NCI-H460 (cell line): Measurements from ENCODE around the gene RFPL1. TPM values are rescaled to one million over a fixed set of nuclear protein-coding genes. Genes with fewer than 3 reads are reported as not detected.
"Not testable (repeated sequence)": the region's sequence is repeated elsewhere in the genome, so short reads cannot be mapped to it uniquely, and the experiment has no call there.

ENCODE experiments used
- DNase-seq: peaks from one replicate; pipeline ENCODE4 v3.0.0-alpha.2; 2016; ENCODE audit warnings: low read depth; ENCODE audit errors: extremely low read depth
- total RNA-seq: library from RNA; depleted of rRNA; stranded (reverse); fragments of >200 nt; shearing (Covaris generic); gene quantifications from 2 replicates; pipeline ENCODE4 v1.2.3, GENCODE V29; 2014

Gene RFPL1
- total RNA-seq, 1 experiment from 2014 or later: not detected

DNA sequence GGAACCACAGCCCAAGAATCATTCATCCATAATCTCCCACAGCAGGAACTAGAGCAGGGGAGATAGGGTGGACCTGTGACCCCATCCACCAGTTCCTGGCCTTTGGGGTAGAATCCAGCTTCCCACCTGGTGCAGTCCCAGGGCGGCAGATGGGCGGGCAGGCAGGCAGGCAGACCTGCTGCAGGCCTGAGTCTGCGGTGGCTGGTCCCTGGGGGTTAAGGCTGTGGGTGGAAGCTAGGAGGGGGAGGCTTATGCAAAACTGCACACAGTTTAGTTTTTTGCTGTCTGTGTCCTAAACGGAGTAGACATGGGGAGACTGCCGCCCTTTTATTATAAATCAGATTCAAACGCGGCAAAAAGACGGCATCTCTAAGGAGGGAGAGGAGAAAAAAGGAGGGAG lies 37.2 kb downstream of the RFPL1 start:
- no peak for DNase-seq

DNA sequence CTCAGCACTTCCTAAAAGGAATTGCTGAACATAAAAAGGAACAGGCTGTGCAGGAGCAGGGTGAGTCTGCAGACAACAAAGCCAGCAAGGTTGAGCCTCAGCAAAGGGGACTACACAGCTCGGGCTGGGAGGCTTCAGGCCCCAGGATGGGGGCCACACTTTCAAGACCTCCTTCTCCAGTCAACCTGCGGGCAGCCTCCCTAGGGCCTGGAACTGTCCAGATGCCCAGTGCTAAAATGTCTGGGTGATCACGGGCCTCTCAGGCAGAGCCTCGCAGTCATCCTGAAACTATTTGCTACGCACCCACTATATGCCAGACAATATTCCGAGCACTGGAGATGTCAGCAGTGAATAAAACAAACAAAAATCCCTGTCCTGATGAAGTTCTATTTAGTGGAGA lies 37.7 kb downstream of the RFPL1 start:
- DNase-seq: no peak

- DNase-seq: no peak
These were observed 39.4 kb downstream of the RFPL1 start for GRCh38 chr22:29477723-29478318.

DNA sequence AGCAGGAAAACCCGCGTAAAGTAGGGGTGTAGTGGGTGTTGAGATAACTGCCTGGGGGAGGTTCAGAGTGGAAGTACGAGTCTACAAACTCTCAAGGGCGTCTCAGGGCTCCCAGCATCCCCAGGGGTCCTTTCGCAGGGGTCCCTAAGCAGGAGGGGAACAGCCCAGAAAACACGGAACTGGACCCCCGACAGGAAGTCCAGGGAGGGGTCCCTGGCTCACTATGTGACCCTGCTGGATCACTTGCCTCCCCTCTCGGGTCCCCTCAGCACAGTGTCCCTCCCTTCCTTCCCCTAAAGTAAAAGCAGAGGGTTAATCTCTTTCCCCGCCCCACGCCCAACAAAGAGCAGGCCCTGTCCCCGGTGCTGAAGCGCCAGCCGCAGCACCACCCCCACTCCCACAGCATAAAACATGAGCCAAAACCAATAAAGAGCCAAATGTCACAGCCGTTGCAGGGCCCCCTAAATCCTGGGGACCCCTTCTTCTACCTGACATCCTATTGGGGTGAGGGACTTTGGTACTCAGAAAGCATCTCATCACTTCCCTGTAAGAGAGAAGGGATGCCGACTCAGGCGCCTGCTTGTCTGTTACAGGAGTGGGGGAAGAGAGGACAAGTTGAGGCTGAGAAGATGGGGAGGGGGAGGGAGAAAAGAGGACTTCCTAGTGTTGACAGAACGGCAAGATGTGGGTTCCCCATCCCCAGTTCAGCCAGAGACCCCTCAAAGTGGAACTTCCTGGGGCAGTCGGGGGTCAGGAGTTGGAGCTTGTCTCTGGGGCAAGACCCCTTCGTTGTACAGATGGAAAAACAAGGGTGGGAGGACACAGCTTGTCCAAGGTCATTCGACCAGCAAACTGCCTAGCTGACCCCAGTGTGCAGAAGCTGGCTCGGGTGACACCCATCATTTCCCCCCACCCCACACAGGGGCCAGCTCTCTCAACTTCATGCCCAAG lies 40.2 kb downstream of the RFPL1 start:
- peak; percentile 27 for DNase-seq

GRCh38 chr22:29479417-29480261 lies 41.3 kb downstream of the RFPL1 start, which contains the start of gene NEFH:
TSS of gene NEFH (plus strand) at chr22:29480218. CDS start at chr22:29480263, 45 bp downstream.
- no peak for DNase-seq

DNA sequence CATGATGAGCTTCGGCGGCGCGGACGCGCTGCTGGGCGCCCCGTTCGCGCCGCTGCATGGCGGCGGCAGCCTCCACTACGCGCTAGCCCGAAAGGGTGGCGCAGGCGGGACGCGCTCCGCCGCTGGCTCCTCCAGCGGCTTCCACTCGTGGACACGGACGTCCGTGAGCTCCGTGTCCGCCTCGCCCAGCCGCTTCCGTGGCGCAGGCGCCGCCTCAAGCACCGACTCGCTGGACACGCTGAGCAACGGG lies 41.8 kb downstream of the RFPL1 start:
- DNase-seq: no peak

DNA sequence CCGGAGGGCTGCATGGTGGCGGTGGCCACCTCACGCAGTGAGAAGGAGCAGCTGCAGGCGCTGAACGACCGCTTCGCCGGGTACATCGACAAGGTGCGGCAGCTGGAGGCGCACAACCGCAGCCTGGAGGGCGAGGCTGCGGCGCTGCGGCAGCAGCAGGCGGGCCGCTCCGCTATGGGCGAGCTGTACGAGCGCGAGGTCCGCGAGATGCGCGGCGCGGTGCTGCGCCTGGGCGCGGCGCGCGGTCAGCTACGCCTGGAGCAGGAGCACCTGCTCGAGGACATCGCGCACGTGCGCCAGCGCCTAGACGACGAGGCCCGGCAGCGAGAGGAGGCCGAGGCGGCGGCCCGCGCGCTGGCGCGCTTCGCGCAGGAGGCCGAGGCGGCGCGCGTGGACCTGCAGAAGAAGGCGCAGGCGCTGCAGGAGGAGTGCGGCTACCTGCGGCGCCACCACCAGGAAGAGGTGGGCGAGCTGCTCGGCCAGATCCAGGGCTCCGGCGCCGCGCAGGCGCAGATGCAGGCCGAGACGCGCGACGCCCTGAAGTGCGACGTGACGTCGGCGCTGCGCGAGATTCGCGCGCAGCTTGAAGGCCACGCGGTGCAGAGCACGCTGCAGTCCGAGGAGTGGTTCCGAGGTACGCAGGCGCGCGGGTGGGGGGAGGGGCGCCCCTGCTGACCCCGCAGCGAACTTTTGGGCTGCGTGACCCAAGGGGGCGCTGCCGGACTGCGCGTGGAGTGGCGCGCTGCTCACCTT lies 42.3 kb downstream of the RFPL1 start:
- DNase-seq: no peak

DNA sequence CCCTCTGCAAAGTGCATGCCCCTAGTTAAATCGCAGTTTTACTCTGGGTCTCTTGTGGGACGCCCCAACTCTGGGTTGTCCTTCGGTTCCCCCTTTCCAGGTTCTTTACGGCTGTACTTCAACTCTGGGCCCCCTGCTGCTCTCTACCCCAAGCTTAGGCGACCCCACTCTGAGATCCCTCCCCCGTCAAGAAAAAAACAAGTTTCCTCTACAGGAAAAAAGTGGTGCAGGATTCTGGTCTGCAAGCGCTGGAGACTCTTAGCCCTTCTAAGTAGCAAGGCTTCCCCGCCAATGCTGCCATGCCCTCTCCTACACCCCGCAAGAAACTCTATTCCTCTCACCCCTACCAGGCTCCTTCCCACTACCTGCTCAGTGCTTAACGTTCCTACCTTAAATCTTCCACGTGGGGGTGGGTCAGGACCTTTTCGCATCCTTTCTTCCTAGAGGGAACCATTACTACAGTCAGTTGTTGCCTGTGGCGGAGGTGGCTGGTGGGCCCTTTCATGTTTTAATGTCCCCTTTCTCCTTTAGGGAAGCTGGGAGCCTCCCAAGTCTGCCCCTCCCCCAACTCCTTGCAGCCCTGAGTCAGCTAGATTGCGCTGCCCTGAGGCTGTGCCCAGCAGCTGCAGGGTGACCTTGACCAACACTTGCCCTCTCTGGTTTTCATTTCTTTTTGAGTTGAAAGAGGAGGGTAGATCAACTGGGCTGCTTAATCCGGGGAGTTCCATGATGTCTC lies 43.0 kb downstream of the RFPL1 start:
- DNase-seq: no peak

DNA sequence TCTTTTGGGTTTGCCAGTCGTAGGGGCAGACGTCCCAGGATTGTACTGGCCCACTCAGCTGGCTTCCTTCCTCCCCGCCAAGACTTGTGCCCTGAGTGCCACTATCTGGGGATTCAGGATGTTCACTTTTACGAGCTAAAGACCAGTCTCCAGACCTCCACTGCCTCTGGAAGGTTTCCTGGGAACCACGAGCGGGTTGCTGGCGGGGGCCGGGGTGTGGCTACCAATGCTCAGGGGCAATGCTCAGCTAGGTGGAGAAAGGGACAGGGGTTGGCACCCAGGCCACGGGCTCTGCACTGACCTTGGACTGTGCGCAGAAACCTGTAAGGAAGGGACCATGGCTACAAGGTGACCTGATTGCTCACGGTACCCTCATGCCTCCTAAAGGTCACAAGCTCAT lies 43.9 kb downstream of the RFPL1 start:
- no peak for DNase-seq

- no peak for DNase-seq
These were observed 44.3 kb downstream of the RFPL1 start for GRCh38 chr22:29482726-29483125.

DNA sequence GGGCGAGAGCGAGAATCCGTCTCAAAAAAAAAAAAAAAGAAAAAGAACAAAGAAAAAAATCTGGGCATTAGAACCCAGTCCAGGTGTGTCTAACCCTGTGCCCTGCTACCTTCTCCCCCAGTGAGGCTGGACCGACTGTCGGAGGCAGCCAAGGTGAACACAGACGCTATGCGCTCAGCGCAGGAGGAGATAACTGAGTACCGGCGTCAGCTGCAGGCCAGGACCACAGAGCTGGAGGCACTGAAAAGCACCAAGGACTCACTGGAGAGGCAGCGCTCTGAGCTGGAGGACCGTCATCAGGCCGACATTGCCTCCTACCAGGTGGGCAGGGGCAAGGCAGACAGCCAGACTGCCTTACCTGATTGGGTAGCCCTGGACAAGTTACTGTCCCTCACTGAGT lies 44.9 kb downstream of the RFPL1 start:
- no peak for DNase-seq

DNA sequence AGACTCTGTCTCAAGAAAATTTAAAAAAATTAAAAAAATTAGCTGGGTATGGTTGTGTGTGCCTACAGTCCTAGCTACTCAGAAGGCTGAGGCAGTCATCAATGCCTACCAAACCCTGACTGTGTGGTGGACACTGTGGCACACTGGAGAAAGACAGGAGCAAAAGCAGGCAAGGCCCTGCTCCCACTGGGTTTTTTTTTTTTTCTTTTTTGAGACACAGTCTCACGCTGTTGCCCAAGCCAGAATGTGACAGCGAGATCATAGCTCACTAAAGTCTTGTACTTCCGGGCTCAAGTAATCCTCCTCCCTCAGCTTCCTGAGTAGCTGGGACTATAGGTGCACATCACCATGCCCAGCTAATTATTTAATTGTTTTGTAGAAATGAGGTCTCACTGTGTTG lies 46.3 kb downstream of the RFPL1 start:
- no peak for DNase-seq

DNA sequence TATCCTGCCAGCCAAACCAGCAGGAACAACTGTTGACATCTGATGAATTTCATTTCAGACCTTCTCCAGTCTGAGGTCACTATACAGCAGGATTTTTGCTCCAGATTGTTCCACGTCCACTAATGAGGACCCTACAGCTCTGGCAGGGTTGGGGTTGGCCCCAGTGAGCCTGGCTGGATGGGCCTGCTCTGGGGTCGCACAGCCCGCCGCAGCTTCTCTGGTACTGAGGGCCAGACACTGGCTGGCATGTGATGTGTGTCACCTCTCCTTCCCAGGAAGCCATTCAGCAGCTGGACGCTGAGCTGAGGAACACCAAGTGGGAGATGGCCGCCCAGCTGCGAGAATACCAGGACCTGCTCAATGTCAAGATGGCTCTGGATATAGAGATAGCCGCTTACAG lies 47.1 kb downstream of the RFPL1 start:
- no peak for DNase-seq

DNA sequence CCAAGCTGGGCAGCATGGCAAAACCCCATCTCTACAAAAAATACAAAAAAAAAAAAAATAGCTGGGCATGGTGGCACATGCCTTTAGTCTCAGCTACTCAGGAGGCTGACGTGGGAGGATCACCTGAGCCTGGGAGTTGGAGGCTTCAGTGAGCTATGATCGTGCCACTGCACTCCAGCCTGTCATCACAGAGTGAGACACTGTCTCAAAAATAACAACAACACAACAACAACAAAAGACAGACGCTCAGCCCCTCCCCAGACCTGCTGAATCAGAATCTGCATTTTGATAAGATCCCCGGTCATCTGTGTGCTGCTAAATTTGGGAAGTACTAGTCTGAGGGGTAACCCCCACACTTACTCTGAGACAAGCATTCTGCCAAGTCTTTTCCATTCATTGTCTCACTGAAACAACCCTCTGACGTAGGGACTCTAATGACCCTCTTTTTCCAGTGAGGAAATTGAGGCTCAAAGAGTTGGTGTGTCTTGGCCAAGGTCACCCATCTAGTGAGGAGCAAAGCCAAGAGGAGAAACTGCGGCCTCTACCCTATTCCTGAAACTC lies 49.1 kb downstream of the RFPL1 start:
- DNase-seq: no peak

DNA sequence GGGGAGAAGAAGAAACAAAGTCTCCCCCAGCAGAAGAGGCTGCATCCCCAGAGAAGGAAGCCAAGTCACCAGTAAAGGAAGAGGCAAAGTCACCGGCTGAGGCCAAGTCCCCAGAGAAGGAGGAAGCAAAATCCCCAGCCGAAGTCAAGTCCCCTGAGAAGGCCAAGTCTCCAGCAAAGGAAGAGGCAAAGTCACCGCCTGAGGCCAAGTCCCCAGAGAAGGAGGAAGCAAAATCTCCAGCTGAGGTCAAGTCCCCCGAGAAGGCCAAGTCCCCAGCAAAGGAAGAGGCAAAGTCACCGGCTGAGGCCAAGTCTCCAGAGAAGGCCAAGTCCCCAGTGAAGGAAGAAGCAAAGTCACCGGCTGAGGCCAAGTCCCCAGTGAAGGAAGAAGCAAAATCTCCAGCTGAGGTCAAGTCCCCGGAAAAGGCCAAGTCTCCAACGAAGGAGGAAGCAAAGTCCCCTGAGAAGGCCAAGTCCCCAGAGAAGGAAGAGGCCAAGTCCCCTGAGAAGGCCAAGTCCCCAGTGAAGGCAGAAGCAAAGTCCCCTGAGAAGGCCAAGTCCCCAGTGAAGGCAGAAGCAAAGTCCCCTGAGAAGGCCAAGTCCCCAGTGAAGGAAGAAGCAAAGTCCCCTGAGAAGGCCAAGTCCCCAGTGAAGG lies 50.9 kb downstream of the RFPL1 start:
- not testable (repeated sequence) for DNase-seq

GRCh38 chr22:29491012-29491411 lies 52.6 kb downstream of the RFPL1 start:
- no peak for DNase-seq
